GM23248 (cell line): Measurements from ENCODE around the gene PRKCE.

Experiments used
- EZH2 ChIP-seq: fragments of 200-600 bp; sonication (generic); IDR thresholded peaks from 2 replicates; pipeline ENCODE4 v1.6.1; 2018; ENCODE audit warnings: antibody characterized with exemption, mild to moderate bottlenecking; ENCODE audit not compliant: insufficient read depth, poor library complexity, severe bottlenecking
- EZH2phosphoT487 ChIP-seq: fragments of 200-600 bp; sonication (generic); IDR thresholded peaks from 2 replicates; pipeline ENCODE4 v1.6.1; 2018; ENCODE audit warnings: antibody characterized with exemption, moderate library complexity, mild to moderate bottlenecking, low read depth; ENCODE audit not compliant: insufficient read depth

GRCh38 chr2:46230115-46230571 is 578.7 kb downstream of the PRKCE start:
- TF ChIP-seq EZH2phosphoT487 (no peak), EZH2 (no peak)
